Activated CD4-positive, alpha-beta T cell treated with anti-CD3 and anti-CD28 coated beads, Interleukin-10, Interleukin-2, amounts not matched to agents 100 ng/mL and 50 ng/mL, durations not matched to agents 16 hours and 8 hours (primary cell): ENCODE data around the gene WASF3.
"Not testable (repeated sequence)": the region's sequence is repeated elsewhere in the genome, so short reads cannot be mapped to it uniquely, and the experiment has no call there.

Experiments used
- DNase-seq: peaks from one replicate; pipeline ENCODE4 v3.0.0-alpha.2; 2020

The WASF3 gene

GRCh38 chr13:26721251-26722121, 164.0 kb downstream of the WASF3 start:
- DNase-seq: peak; percentile 58

GRCh38 chr13:26722321-26722720, 164.8 kb downstream of the WASF3 start:
- DNase-seq: no peak

- not testable (repeated sequence) for DNase-seq
Observed at GRCh38 chr13:26723620-26724019, 166.1 kb downstream of the WASF3 start.

GRCh38 chr13:26726684-26727083, 169.2 kb downstream of the WASF3 start:
- no peak for DNase-seq

- no peak for DNase-seq
Observed at GRCh38 chr13:26727122-26727521, 169.6 kb downstream of the WASF3 start.

- DNase-seq: no peak
Observed at GRCh38 chr13:26727633-26728032, 170.2 kb downstream of the WASF3 start.

GRCh38 chr13:26735677-26736076, 178.2 kb downstream of the WASF3 start:
- DNase-seq: no peak
